H9 (cell line): ENCODE data around the gene SOD3. TPM values are rescaled to one million over a fixed set of nuclear protein-coding genes. Genes with fewer than 3 reads are reported as not detected.

Experiments
- DNase-seq: peaks from one replicate; pipeline ENCODE4 v3.0.0-alpha.2; 2017
- H2AFZ ChIP-seq: one replicate; pipeline ENCODE4 v1.6.1; 2013; ENCODE audit warnings: mild to moderate bottlenecking, low read length, control low read depth, moderate library complexity
- H2AK5ac ChIP-seq: 2 replicates; pipeline ENCODE4 v1.6.1; 2013; ENCODE audit warnings: low read length, control low read depth, mixed read lengths; ENCODE audit not compliant: insufficient read length
- H2BK120ac ChIP-seq: one replicate; pipeline ENCODE4 v1.6.1; 2013; ENCODE audit warnings: low read depth, mild to moderate bottlenecking, low read length, control low read depth, inconsistent platforms; ENCODE audit not compliant: poor library complexity, severe bottlenecking
- H2BK12ac ChIP-seq: 2 replicates; pipeline ENCODE4 v1.6.1; 2013; ENCODE audit warnings: low read length, control low read depth, mixed read lengths, low read depth; ENCODE audit not compliant: insufficient read length
- H2BK15ac ChIP-seq: 2 replicates; pipeline ENCODE4 v1.6.1; 2013; ENCODE audit warnings: low read depth, low read length, control low read depth
- H2BK20ac ChIP-seq: one replicate; pipeline ENCODE4 v1.6.1; 2013; ENCODE audit warnings: low read depth, mild to moderate bottlenecking, low read length, control low read depth, inconsistent platforms; ENCODE audit not compliant: poor library complexity, severe bottlenecking
- H2BK5ac ChIP-seq: 2 replicates; pipeline ENCODE4 v1.6.1; 2013; ENCODE audit warnings: low read length, control low read depth, mixed read lengths; ENCODE audit not compliant: insufficient read length
- H3K14ac ChIP-seq: 2 replicates; pipeline ENCODE4 v1.6.1; 2013; ENCODE audit warnings: low read length, control low read depth; ENCODE audit not compliant: insufficient read depth
- H3K18ac ChIP-seq: 2 replicates; pipeline ENCODE4 v1.6.1; 2013; ENCODE audit warnings: low read depth, mild to moderate bottlenecking, mixed read lengths, low read length, control low read depth; ENCODE audit not compliant: insufficient read length
- H3K23ac ChIP-seq: 2 replicates; pipeline ENCODE4 v1.6.1; 2013; ENCODE audit warnings: low read length, control low read depth, mixed read lengths, low read depth; ENCODE audit not compliant: insufficient read length
- H3K23me2 ChIP-seq: 2 replicates; pipeline ENCODE4 v1.6.1; 2013; ENCODE audit warnings: low read depth, mild to moderate bottlenecking, mixed read lengths, low read length, control low read depth; ENCODE audit not compliant: insufficient read length, poor library complexity, severe bottlenecking
- H3K27ac ChIP-seq: 2 replicates; pipeline ENCODE4 v1.5.1; 2013; ENCODE audit warnings: low read length, control low read depth, mixed read lengths, low read depth; ENCODE audit not compliant: insufficient read length
- H3K27me3 ChIP-seq: 2 replicates; pipeline ENCODE4 v1.6.1; 2013; ENCODE audit warnings: low read length, control low read depth, inconsistent platforms; ENCODE audit not compliant: insufficient read depth
- H3K4ac ChIP-seq: 2 replicates; pipeline ENCODE4 v1.6.1; 2013; ENCODE audit warnings: low read depth, mild to moderate bottlenecking, control low read depth, inconsistent platforms, low read length, moderate library complexity
- H3K4me1 ChIP-seq: 2 replicates; pipeline ENCODE4 v1.6.1; 2013; ENCODE audit warnings: low read length, control low read depth, inconsistent platforms; ENCODE audit not compliant: insufficient read depth
- H3K4me2 ChIP-seq: 2 replicates; pipeline ENCODE4 v1.6.1; 2013; ENCODE audit warnings: low read length, control low read depth, mixed read lengths; ENCODE audit not compliant: insufficient read length, insufficient read depth
- H3K56ac ChIP-seq: 2 replicates; pipeline ENCODE4 v1.6.1; 2013; ENCODE audit warnings: low read depth, mild to moderate bottlenecking, mixed read lengths, low read length, control low read depth; ENCODE audit not compliant: insufficient read length
- H3K79me1 ChIP-seq: 2 replicates; pipeline ENCODE4 v1.6.1; 2013; ENCODE audit warnings: low read depth, mild to moderate bottlenecking, moderate library complexity, low read length, control low read depth, inconsistent platforms; ENCODE audit not compliant: insufficient read depth, poor library complexity, severe bottlenecking
- H3K79me2 ChIP-seq: 2 replicates; pipeline ENCODE4 v1.6.1; 2013; ENCODE audit warnings: low read length, control low read depth, inconsistent platforms; ENCODE audit not compliant: insufficient read depth
- H3K9ac ChIP-seq: 2 replicates; pipeline ENCODE4 v1.6.1; 2013; ENCODE audit warnings: low read length, control low read depth, mixed read lengths; ENCODE audit not compliant: insufficient read length; ENCODE audit errors: extremely low read depth
- H3K9me3 ChIP-seq: one replicate; pipeline ENCODE4 v1.6.1; 2013; ENCODE audit warnings: low read depth, low read length, inconsistent platforms; ENCODE audit not compliant: control insufficient read depth
- H3T11ph ChIP-seq: one replicate; pipeline ENCODE4 v1.6.1; 2013; ENCODE audit warnings: mild to moderate bottlenecking, low read length, control low read depth, inconsistent platforms
- H4K20me1 ChIP-seq: one replicate; pipeline ENCODE4 v1.6.1; 2013; ENCODE audit not compliant: control insufficient read depth, insufficient read length, insufficient read depth
- H4K5ac ChIP-seq: 2 replicates; pipeline ENCODE4 v1.6.1; 2013; ENCODE audit warnings: low read depth, mild to moderate bottlenecking, mixed read lengths, low read length, control low read depth; ENCODE audit not compliant: insufficient read length
- H4K8ac ChIP-seq: replicated peaks from 2 replicates; pipeline ENCODE4 v1.6.1; 2013; ENCODE audit warnings: low read length, control low read depth, mixed read lengths, low read depth; ENCODE audit not compliant: insufficient read length
- H4K91ac ChIP-seq: 2 replicates; pipeline ENCODE4 v1.6.1; 2013; ENCODE audit warnings: low read depth, mild to moderate bottlenecking, moderate library complexity, mixed read lengths, low read length, control low read depth; ENCODE audit not compliant: insufficient read length
- H3K27ac Mint-ChIP-seq, 3 experiments: 2 replicates in 2 of 3; 3 replicates in 1 of 3; pipeline ENCODE4 v1.8.0; 2020 to 2021; ENCODE audit warnings: mixed read lengths in 3 of 3, mild to moderate bottlenecking in 1 of 3, moderate library complexity in 1 of 3
- H3K27me3 Mint-ChIP-seq: 2 replicates; pipeline ENCODE4 v1.8.0; 2021; ENCODE audit warnings: low read depth, mild to moderate bottlenecking, moderate library complexity, mixed read lengths
- H3K36me3 Mint-ChIP-seq, 3 experiments: 2 replicates in 2 of 3; 3 replicates in 1 of 3; pipeline ENCODE4 v1.8.0; 2020 to 2021; ENCODE audit warnings: low read depth in 3 of 3, mixed read lengths in 3 of 3; ENCODE audit not compliant: insufficient read depth in 1 of 3
- H3K4me1 Mint-ChIP-seq, 2 experiments: 2 replicates each; pipeline ENCODE4 v1.8.0; 2020; ENCODE audit warnings: mixed read lengths in 2 of 2
- H3K4me3 Mint-ChIP-seq, 2 experiments: 2 replicates in 1 of 2; 3 replicates in 1 of 2; pipeline ENCODE4 v1.8.0; 2020 to 2021; ENCODE audit warnings: mild to moderate bottlenecking in 2 of 2, mixed read lengths in 2 of 2, moderate library complexity in 1 of 2
- H3K9me3 Mint-ChIP-seq, 2 experiments: 2 replicates in 1 of 2; 3 replicates in 1 of 2; pipeline ENCODE4 v1.8.0; 2020; ENCODE audit warnings: mild to moderate bottlenecking in 2 of 2, mixed read lengths in 2 of 2, moderate library complexity in 1 of 2
- WGBS: extraction: QIAGEN DNeasy Blood & Tissue Kit; methylation state at CpG from one replicate; pipeline ENCODE4 v1.1.7; 2013; ENCODE audit warnings: missing lambda C conversion rate, low lambda C conversion rate, mixed read lengths; ENCODE audit not compliant: insufficient read length; ENCODE audit errors: extremely low coverage; 5-methylcytosine and 5-hydroxymethylcytosine counted together
- total RNA-seq: library from RNA; stranded (reverse); gene quantifications from 2 replicates; pipeline ENCODE4 v1.2.1, GENCODE V29; 2021
- TF ChIP-seq, protein P1 (sequence below): fragments of 200-600 bp; sonication (generic); conservative IDR thresholded peaks from 3 replicates; pipeline ENCODE4 v1.8.0; 2021; ENCODE audit warnings: antibody characterized with exemption, mild to moderate bottlenecking

SOD3 gene
- total RNA-seq, 1 experiment from 2014 or later: 3.3 TPM

GRCh38 chr4:24816797-24817196, 21.4 kb downstream of the SOD3 start:
- H3K79me1 ChIP-seq: no peaks in the 10 kb centered on the region
- H3K18ac ChIP-seq: no peak overlapping the region
- H3K4me1 Mint-ChIP-seq: peaks cover 0 to 5% of the 10 kb centered on the region in 2 experiments; a peak in 1 of 4 replicates
- H3K36me3 Mint-ChIP-seq: peaks cover 8 to 16% (median 9%) of the 10 kb centered on the region in 3 experiments; a peak in 6 of 7 replicates
- H2AFZ ChIP-seq: no peak overlapping the region
- no peaks in the 10 kb centered on the region; the same call in 1 of the 2 replicates for H3K27me3 Mint-ChIP-seq
- WGBS: no CpG with 5 or more reads among the region's 18 CpGs
- H3K4me1 ChIP-seq: no peaks in the 10 kb centered on the region
- no peak overlapping the region for H2BK15ac ChIP-seq
- H3K9me3 ChIP-seq: no peaks in the 10 kb centered on the region
- H3K23me2 ChIP-seq: no peaks in the 10 kb centered on the region
- H3K9ac ChIP-seq: no peak overlapping the region
- no peaks in the 10 kb centered on the region for H3K79me2 ChIP-seq
- H3K4me3 Mint-ChIP-seq: no peak overlapping the region
- H4K5ac ChIP-seq: no peak overlapping the region
- peaks cover 0 to 8% of the 10 kb centered on the region in 2 experiments; a peak in 3 of 5 replicates for H3K9me3 Mint-ChIP-seq
- no peak overlapping the region for H3K23ac ChIP-seq
- TF ChIP-seq, protein P1, sequence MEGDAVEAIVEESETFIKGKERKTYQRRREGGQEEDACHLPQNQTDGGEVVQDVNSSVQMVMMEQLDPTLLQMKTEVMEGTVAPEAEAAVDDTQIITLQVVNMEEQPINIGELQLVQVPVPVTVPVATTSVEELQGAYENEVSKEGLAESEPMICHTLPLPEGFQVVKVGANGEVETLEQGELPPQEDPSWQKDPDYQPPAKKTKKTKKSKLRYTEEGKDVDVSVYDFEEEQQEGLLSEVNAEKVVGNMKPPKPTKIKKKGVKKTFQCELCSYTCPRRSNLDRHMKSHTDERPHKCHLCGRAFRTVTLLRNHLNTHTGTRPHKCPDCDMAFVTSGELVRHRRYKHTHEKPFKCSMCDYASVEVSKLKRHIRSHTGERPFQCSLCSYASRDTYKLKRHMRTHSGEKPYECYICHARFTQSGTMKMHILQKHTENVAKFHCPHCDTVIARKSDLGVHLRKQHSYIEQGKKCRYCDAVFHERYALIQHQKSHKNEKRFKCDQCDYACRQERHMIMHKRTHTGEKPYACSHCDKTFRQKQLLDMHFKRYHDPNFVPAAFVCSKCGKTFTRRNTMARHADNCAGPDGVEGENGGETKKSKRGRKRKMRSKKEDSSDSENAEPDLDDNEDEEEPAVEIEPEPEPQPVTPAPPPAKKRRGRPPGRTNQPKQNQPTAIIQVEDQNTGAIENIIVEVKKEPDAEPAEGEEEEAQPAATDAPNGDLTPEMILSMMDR: no peak
- H4K8ac ChIP-seq: no peak overlapping the region
- no peak overlapping the region for H3K4me2 ChIP-seq
- H3K27ac Mint-ChIP-seq: 0 out of 7 replicates have a peak overlapping the region, but pooled peaks of 1 of the 3 experiments have one; percentile 46
- no peak overlapping the region for H3K27ac ChIP-seq
- no peak overlapping the region for H3K56ac ChIP-seq
- H2BK20ac ChIP-seq: no peak overlapping the region
- no peak overlapping the region for H2AK5ac ChIP-seq
- no peak overlapping the region for H2BK5ac ChIP-seq
- no peaks in the 10 kb centered on the region for H3K27me3 ChIP-seq
- no peak for DNase-seq
- no peak overlapping the region for H2BK120ac ChIP-seq
- H4K91ac ChIP-seq: no peak overlapping the region
- H3K4ac ChIP-seq: no peak overlapping the region
- H2BK12ac ChIP-seq: no peak overlapping the region
- no peaks in the 10 kb centered on the region for H4K20me1 ChIP-seq
- H3K14ac ChIP-seq: no peak overlapping the region
- H3T11ph ChIP-seq: no peak overlapping the region
